Large intestine (tissue), 3 donors: ENCODE measurements around the gene ANKRD40. TPM values are rescaled to one million over a fixed set of nuclear protein-coding genes. Genes with fewer than 3 reads are reported as not detected.
"Not testable (repeated sequence)": the region's sequence is repeated elsewhere in the genome, so short reads cannot be mapped to it uniquely, and the experiment has no call there.

Source experiments
- DNase-seq, 2 donors: peaks; one replicate each; pipeline versions ENCODE4 v3.0.0 to v3.0.0-alpha.2; 2013
- H3K27ac ChIP-seq: one replicate; pipeline ENCODE4 v1.5.1; 2013; ENCODE audit warnings: low read length
- H3K27me3 ChIP-seq: 2 replicates; pipeline ENCODE4 v1.6.1; 2013; ENCODE audit warnings: low read length; ENCODE audit not compliant: control insufficient read depth, insufficient read depth
- H3K36me3 ChIP-seq: 2 replicates; pipeline ENCODE4 v1.6.1; 2013; ENCODE audit warnings: low read length; ENCODE audit not compliant: control insufficient read depth, insufficient read depth
- H3K4me1 ChIP-seq: one replicate; pipeline ENCODE4 v1.6.1; 2013; ENCODE audit warnings: low read length; ENCODE audit not compliant: control insufficient read depth, insufficient read depth
- H3K4me3 ChIP-seq: one replicate; pipeline ENCODE4 v1.5.1; 2013; ENCODE audit warnings: low read length
- H3K9me3 ChIP-seq: one replicate; pipeline ENCODE4 v1.6.1; 2013; ENCODE audit warnings: mild to moderate bottlenecking, low read depth, low read length, moderate library complexity; ENCODE audit not compliant: control insufficient read depth
- WGBS: methylation state at CpG from one replicate; pipeline ENCODE4 v1.1.5; 2013; ENCODE audit warnings: low lambda C conversion rate; ENCODE audit not compliant: insufficient coverage; 5-methylcytosine and 5-hydroxymethylcytosine counted together
- polyA plus RNA-seq: library from polyadenylated mRNA; unstranded; fragments of 120-200 nt; gene quantifications from one replicate; pipeline ENCODE4 v1.2.1, GENCODE V29; 2013

The ANKRD40 gene
- polyA plus RNA-seq, 1 donor = 25.7 TPM

DNA sequence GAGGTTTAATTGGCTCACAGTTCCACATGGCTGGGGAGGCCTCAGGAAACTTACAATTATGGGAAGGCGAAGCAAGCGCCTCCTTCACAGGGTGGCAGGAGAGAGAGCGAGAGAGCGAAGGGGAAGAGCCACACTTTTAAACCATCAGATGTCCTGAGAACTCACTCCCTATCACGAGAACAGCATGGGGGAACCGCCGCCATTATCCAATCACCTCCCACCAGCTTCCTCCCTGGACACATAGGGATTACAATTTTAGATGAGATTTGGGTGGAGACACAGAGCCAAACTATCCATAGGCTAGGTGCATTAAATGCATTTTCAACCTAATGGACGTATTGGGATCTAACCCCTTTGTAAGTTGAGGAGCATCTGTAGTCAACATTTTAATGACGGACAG lies 4.9 kb upstream of the ANKRD40 start:
- WGBS = 84% methylated on average over 2 of the region's 9 CpGs
- Histone ChIP-seq H3K27me3 (no peaks in the 10 kb centered on the region), H3K4me3 (no peak overlapping the region), H3K9me3 (no peaks in the 10 kb centered on the region), H3K4me1 (peaks cover 13% of the 10 kb centered on the region), H3K27ac (no peak overlapping the region), H3K36me3 (no peaks in the 10 kb centered on the region)
- DNase-seq = no peak

DNA sequence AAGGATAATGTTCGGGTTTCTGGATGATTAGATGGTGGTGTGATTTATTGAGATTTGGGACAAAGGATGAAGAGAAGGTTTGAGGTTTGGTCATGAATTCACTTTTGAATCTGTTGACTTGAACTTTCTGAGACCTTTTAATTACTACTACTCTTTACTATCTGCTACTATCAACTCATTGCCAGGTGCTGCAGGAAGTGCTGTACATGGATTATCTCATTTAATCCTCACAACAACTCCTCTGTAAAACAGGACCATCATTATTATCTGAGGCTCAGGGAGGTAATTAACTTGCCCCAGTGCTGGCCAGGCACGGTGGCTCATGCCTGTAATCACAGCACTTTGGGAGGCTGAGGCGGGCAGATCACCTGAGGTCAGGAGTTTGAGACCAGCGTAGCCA lies 2.9 kb upstream of the ANKRD40 start:
- H3K27me3 ChIP-seq = no peaks in the 10 kb centered on the region
- H3K4me3 ChIP-seq = no peak overlapping the region
- no peak overlapping the region for H3K27ac ChIP-seq
- H3K9me3 ChIP-seq = no peaks in the 10 kb centered on the region
- H3K4me1 ChIP-seq = peaks cover 13% of the 10 kb centered on the region
- WGBS = no CpG with 5 or more reads among the region's 4 CpGs
- no peaks in the 10 kb centered on the region for H3K36me3 ChIP-seq
- DNase-seq = no peak

DNA sequence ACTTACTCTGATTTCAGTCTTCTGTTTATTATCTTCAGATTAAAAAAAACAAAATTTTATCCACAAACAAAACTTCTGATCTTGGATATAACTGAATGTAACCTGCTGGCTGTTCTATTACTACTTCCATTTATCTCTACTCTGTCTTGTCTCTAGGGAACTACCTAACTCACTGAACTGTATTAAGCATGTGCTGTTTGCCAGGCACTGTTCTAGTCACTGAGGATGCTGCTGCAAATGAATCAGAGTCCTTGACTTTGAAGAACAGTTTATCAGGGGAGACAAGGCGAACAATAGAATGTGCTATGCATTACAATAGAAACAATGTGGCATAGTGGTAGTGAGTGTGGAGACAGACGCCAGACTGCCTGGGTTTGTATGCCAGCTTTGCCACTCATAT lies 2.3 kb upstream of the ANKRD40 start:
- Histone ChIP-seq H3K27ac (no peak overlapping the region), H3K4me3 (no peak overlapping the region), H3K36me3 (peaks cover 1% of the 10 kb centered on the region), H3K27me3 (no peaks in the 10 kb centered on the region), H3K4me1 (peaks cover 13% of the 10 kb centered on the region), H3K9me3 (no peaks in the 10 kb centered on the region)
- DNase-seq = no peak
- WGBS = no CpG with 5 or more reads among the region's 2 CpGs

DNA sequence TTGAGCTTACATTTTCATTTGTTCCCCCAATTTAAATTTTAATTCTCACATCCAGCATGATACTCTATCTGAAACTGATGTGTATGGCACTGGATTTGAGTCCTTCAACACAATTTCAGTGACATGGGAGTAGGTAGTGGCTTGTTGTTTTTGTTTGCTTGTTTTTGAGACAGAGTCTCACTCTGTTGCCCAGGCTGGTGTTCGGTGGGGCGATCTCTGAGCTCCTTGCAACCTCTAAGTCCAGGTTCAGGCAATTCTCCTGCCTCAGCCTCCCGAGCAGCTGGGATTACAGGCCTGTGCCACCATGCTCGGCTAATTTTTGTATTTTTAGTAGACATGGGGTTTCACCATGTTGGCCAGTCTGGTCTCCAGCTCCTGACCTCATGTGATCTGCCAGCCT lies 1.3 kb upstream of the ANKRD40 start:
- peaks cover 13% of the 10 kb centered on the region for H3K4me1 ChIP-seq
- H3K9me3 ChIP-seq, H3K27me3 ChIP-seq, DNase-seq, H3K36me3 ChIP-seq, H3K4me3 ChIP-seq: not testable (repeated sequence)
- no CpG with 5 or more reads among the region's 4 CpGs for WGBS
- peak overlapping the region; percentile 82 for H3K27ac ChIP-seq

DNA sequence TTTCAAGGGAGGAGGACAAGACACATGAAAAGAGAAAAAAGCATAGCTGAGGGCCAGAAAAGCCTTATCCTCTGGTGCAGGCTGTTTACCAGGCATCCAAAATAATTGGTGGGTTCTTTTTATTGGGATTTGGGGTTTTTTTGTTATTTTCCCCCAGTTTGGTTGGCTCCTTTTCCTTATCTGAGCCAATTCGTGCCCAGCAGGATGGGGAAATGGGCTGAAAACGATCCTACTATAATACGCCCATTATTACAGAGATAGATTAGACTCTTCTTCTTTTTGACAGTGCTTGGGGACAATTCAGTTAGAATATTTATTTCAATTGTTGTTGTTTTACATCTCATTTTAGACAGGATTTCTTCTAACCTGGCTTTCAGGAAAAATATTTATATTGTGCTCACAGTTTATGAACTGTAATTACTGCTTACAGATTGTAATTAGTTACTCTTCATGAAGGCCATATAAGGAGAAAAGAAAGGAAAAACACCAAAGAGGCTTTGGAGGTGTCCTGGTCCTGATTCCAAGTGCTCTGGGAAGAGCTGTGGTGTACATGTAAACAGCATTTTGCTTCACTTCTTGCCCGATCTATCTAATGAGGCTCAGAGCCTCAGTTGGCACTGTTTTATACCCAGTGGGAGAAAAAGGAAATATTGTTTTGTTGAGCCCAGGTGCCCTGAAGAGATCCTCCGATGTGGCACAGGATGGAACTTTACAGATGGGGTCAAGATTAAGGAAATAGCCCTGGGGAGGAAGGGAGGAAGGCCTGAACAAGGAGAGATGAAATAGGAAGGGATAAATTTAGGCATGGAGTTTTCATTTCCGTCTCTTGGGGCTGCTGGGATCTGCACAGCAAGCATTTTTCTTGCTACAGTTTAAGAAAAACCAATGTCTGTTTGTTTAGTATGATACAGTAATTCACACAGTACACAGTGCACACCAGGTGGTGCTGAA lies 611 bp upstream of the ANKRD40 start:
- WGBS = 13% methylated on average over 3 of the region's 6 CpGs
- H3K27me3 ChIP-seq = no peaks in the 10 kb centered on the region
- H3K27ac ChIP-seq = peak overlapping the region; percentile 82
- peak overlapping the region; percentile 38 for H3K4me3 ChIP-seq
- DNase-seq = peak in 1 of 2 donors; percentile 53
- peaks cover 13% of the 10 kb centered on the region for H3K4me1 ChIP-seq
- H3K36me3 ChIP-seq = peaks cover 9% of the 10 kb centered on the region
- no peaks in the 10 kb centered on the region for H3K9me3 ChIP-seq

DNA sequence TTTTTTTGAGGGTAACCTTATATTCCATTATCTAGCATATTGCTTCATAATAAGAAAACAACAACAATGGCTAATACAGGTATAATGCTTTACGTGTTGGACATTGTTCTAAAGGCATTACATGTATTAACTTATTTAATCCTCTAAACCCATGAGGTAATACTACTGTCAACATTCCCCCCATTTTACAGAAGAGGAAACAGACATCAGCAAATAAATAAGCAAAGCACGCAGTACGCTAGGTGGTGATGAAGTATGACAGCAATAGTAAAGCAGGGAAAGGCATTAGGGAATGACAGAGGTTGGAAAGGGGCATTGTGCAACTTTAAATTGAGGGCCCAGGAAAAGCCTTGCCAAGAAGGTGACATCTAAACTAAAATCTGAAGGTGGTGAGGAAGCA lies 4.6 kb downstream of the ANKRD40 start:
- 86% methylated on average over 3 of the region's 3 CpGs for WGBS
- Histone ChIP-seq H3K9me3 (no peaks in the 10 kb centered on the region), H3K27me3 (no peaks in the 10 kb centered on the region), H3K27ac (no peak overlapping the region), H3K4me3 (no peak overlapping the region), H3K4me1 (no peaks in the 10 kb centered on the region), H3K36me3 (peaks cover 25% of the 10 kb centered on the region)
- no peak for DNase-seq

DNA sequence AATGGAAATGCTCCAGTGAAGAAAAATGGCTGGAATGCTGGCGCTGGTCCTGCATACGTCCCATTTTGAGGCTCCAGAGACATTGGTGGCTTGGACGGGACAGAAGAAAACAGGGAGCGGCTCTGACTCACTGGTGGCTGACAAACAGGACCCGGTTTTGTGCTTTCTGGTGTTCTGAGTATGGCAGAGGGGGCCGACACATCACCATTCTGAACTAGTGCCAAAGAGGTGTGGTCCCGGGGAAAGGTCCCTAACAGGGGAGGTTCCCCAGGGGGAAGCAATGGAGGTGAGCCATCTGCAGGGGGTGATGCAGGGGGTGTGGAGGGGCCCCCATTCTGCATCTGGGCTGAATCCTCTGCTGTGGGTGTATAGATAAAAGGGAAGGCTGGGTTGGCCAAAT lies 8.3 kb downstream of the ANKRD40 start:
- no peak overlapping the region for H3K27ac ChIP-seq
- peaks cover 51% of the 10 kb centered on the region for H3K36me3 ChIP-seq
- H3K4me1 ChIP-seq = peaks cover 12% of the 10 kb centered on the region
- no CpG with 5 or more reads among the region's 7 CpGs for WGBS
- no peaks in the 10 kb centered on the region for H3K9me3 ChIP-seq
- H3K27me3 ChIP-seq = no peaks in the 10 kb centered on the region
- no peak for DNase-seq
- no peak overlapping the region for H3K4me3 ChIP-seq

DNA sequence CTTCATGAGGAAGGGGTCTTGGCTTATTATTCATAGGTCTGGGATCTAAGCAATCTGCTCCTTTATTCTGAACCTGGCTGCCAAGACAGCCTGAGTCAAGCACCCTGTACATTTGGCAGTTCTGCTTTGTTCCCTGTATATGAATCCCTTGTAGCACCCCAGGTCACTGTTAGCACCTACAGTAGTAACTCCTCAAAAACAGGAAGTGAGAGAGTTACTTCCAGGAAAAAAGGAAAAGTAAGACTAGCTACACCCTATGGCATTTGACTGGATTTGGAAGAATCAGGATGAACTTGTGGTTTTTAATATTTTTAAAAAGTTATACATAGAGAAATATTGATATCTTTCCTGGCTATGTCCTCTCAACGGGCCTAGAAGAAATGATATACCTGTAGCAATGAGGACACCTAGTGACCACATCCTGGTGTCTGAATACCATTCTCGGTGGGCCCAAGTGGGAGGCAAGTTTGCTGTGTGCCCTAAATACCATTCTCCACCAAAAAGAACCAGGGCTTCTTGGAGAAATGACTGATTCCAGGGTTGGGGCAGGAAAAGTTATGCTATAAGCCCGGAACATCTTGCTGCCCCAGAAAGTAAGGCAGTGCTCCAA lies 9.9 kb downstream of the ANKRD40 start:
- Histone ChIP-seq H3K36me3 (peaks cover 45% of the 10 kb centered on the region), H3K27me3 (no peaks in the 10 kb centered on the region), H3K4me3 (no peak overlapping the region), H3K4me1 (peaks cover 25% of the 10 kb centered on the region), H3K9me3 (no peaks in the 10 kb centered on the region), H3K27ac (no peak overlapping the region)
- no peak for DNase-seq
- no CpG with 5 or more reads among the region's 3 CpGs for WGBS

DNA sequence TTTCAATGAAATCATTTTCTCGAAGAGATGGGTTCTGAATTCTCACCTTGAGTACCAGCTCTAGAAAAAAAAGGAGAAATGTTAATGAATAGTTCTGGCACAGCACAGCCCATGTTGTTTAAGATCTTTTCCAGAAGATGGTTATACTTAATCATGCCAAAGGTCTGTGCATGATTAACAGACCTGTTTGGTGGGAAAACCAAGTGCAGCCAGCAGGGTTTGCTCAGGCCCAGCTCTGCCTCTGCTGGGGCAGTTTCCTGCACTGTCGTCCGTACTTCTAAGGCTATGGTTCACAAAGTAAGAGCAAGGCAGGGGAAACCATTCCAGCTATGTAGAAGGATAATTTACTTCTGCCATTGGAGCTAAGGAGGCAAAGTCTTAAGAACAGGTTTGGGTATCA lies 10.7 kb downstream of the ANKRD40 start:
- no peaks in the 10 kb centered on the region for H3K27me3 ChIP-seq
- no peak for DNase-seq
- H3K4me3 ChIP-seq = no peak overlapping the region
- 100% methylated on average over 1 of the region's 3 CpGs for WGBS
- H3K9me3 ChIP-seq = no peaks in the 10 kb centered on the region
- no peak overlapping the region for H3K27ac ChIP-seq
- H3K36me3 ChIP-seq = peaks cover 45% of the 10 kb centered on the region
- peaks cover 32% of the 10 kb centered on the region for H3K4me1 ChIP-seq

DNA sequence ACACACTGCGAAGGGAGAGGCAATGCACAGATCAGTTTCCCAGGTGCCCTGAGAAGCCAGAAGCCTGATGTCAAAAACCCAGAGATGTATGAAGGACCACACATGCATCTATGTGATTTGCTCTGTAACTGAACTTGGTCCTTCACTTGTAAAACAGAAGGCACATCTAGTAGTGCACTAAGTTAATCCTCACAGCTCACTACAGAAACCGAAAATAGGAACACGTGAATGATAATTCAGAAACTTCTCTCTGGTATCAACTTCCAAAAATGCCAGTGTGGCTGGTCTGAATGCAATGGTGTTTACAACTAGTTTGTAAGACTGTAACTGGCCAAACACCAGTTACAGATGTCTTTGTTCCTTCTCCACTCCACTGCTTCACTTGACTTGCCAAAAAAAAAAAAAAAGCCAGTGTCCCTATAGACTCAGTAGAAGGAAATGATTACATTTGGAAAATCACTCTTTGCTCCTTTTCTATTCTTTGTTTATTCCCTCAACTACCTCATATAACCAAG lies 11.3 kb downstream of the ANKRD40 start:
- H3K4me3 ChIP-seq = no peak overlapping the region
- DNase-seq = no peak
- H3K27me3 ChIP-seq = no peaks in the 10 kb centered on the region
- 100% methylated on average over 1 of the region's 3 CpGs for WGBS
- no peak overlapping the region for H3K27ac ChIP-seq
- H3K4me1 ChIP-seq = peaks cover 38% of the 10 kb centered on the region
- peaks cover 45% of the 10 kb centered on the region for H3K36me3 ChIP-seq
- H3K9me3 ChIP-seq = no peaks in the 10 kb centered on the region
